ENCODE data around the gene ABHD14A.
A peak's percentile ranks its signal among the peaks of the same experiment; 100 is the strongest.
"Not testable (repeated sequence)": the region's sequence is repeated elsewhere in the genome, so short reads cannot be mapped to it uniquely, and the experiment has no call there.

Gene ABHD14A

DNA sequence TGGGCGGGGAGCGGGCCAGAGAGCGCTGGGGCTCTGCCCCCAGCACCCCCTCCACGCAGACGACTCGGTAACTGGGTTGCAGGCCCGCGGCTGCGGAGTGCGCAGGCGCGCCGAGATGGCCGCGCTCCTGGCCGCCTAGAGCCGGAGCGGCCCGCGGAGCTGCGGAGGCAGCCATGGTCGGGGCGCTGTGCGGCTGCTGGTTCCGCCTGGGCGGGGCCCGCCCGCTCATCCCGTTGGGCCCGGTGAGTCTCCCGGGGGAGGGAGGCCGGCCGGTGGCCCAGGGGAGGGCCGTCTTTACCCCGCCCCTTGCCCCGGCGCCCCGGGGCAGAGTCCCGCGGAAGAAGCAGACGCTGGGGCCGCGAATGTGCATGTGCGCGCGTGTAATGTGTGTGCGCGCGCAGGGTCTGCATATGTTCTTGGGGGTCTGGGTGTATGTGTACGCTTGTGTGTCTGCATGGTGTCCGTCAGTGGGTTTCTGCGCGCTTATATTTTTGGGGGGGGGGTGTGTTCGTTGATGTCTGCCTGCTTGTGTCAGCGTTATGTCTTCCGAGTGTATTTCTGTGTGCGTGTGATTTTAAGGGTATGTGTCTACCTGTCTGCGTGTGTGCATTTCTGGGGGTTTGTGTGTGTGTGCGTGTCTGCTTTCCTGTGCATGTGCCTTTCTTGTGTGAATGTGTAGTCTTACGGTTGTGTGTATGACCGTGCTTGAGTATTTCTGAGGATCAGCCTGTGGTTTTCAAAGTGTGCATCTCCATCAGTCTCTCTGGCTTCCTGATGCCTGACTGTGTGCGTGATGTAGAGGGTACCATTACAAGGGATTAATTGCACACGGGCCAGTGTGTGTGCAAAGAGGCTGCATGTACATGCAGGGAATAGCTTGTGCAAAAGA lies at the start of gene ABHD14A:
ABHD14A (plus strand) TSS at position 102 of the 889 bp plus-strand sequence; CDS start at position 174, 72 bp downstream.
- peak; percentile 86 for DNase-seq (ENCODE audit: low read depth, low spot score)

DNA sequence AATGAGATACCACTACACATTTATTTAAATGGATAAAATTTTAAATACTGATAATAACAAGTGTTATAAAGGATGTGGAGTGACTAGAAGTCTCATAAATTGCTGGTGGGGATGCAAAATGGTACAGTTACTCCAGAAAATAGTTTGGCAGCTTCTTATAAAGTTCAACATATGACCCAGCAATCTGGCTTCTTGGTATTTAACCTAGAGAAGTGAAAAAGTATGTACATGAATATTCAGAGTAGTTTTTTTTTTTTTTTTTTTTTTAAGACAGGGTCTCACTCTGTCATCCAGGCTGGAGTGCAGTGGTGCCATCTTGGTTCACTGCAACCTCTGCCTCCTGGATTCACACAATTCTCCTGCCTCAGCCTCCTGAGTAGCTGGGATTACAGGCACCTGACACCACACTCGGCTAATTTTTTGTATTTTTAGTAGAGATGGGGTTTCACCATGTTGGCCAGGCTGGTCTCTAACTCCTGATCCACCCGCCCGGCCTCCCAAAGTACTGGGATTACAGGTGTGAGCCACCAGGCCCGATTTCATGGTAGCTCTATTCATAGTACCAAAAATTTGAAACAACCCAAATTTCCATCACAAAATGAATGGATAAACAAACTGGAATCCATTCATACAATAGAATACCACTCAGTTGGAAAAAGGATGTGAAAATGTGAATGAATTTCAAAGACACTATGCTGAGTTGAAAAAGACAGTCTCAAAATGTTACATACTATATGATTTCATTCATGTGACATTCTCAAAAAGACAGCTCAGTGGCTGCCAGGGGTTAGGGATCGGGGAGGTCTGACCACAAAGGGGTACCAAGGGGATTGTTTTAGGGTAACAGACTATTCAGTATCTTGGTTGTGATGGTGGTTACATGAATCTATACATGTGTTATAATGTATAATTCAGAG lies 47.5 kb upstream of the ABHD14A start:
- no peak for DNase-seq (ENCODE audit: low read depth, low spot score)

DNA sequence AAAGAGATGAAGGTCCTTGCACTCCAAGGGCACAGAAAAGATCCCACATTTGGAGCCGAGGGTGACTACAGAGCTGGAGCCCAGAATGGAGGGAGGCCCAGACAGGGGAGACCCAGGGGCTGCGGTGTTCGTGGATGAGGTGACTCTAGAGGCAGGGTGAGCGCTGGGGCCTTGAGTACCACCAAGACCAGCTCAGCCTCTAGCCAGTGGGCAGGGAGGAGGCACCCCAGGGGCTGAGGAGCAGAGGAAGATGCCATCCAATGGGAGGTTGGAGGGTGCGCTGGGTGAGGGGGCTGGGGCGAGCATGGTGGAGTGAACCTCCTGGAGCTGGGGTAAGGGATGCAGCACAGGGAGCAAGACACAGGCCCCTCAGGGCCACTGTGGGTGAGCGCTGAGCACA lies 46.4 kb upstream of the ABHD14A start:
- no peak for DNase-seq (ENCODE audit: low read depth, low spot score)

DNA sequence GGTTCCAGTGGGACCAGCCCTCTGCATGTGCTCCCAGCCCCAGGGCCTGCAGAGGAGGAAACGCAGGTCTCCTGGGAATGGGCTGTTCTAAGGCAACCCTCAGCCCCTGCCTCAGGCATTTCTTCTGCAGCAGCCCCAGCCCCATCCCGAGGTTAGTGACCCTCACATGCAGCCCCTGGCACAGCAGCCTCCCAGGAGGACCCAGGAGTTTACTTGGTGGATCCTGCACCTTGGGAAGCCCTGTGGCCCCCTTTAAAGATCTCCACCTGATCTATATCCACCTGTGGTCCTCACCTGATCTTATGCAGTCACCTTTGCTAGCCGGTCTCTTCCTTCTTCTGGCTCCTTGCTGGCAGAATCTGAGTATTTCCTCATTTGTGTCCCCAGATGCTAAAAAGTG lies 45.9 kb upstream of the ABHD14A start:
- not testable (repeated sequence) for DNase-seq (ENCODE audit: low read depth, low spot score)

DNA sequence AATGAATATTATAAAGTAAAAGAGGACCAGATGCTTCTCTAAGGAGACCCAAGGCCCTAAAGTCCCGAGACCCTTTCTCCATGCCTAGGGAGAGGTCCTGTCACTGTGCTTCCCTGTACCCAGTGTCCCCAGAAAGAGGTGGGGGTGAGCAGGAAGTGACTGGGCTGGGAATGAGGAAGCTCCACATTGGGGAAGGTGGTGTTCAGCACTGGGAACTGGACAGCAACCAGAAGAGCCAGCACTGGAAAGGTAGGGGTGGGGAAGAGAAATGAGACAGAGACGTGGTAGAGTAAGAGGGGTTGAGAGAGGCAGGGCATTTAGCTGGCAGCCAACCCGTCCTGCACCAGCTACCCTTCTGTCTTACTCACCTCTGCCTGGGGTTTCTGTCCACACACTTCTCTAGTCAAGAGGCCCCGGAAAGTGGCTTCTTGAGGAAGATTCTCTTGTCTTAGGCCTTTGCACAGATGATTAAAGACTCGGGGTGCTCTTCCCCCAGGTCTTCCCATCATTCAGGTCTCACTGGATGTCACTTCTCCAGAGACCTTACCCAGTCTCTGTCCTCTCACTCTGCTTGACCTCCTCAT lies 45.4 kb upstream of the ABHD14A start:
- DNase-seq (ENCODE audit: low read depth, low spot score): peak; percentile 29

DNA sequence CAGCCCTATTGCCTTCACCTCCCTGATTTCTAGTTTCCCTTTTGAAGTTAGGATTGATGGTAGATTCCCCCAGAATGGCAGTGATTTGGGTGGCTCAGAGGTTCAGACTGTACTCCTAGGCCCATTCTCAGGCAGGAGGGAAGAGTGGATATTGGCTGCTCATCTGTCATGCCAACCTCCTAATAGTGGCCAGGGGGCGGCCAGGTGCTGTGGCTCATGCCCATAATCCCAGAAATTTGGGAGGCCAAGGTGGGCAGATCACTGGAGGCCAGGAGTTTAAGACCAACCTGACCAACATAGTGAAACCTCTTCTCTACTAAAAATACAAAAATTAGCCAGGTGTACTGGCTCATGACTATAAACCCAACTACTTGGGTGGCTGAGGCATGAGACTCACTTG lies 44.4 kb upstream of the ABHD14A start:
- DNase-seq (ENCODE audit: low read depth, low spot score): no peak

DNA sequence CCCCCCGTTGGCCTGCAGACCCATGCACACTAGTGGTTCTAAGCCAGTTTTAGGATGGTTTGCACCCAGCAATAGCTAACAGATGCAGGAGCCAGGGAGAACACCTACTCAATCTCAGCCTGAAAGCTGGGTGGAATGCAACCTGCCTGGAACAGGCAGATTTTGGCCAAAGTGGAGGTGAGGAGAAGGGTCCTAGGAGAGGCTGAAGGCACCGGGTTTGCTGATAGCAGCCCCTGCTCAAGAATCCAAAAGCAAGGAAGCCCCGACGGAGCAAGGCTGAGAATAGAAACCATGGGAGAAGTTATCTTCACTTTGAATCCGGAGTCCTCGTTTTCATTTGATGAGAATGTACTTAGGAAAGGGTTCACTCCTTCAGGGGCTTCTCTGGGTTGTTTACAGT lies 43.1 kb upstream of the ABHD14A start:
- no peak for DNase-seq (ENCODE audit: low read depth, low spot score)

DNA sequence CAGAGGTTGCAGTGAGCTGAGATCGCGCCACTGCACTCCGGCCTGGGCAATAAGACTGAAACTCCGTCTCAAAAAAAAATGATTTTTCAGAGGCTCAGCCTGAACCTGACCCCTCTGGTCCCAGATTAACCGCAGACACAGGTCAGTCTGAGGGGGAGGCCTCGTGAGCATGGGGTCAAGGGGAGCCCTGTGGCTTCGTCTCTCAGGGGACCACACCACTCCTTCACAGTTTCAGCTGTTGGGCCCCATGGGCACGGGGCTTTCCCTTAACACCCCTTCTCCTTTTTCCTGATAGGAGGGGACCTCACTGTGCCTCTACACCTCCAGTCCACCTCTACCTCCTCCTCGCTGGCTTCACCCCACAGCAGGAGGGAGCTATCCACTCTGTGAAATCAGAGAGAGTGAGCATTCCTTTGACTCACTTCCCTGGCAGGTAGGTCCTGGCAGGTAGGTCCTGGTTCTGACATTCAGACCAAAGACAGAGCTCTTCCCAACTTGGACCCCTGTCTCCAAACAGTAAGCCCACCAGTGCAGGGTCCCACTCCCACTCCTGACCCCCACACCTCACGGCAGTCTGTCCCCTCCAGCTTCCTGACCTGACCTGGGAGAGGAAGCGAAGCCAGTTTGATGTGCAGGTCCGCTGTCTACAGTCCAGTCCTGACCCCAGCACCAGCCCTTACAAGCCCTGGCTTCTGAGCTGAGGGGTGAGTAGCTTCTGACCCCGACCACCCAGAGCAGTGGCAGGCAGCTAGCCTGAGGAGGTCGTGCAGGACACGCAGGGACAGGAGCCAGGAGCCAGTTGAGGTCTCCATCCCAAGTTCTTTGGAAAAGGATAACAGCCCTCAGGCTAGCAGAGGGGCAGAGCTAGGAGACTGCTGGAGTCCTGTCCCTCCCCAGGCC lies 42.1 kb upstream of the ABHD14A start:
- no peak for DNase-seq (ENCODE audit: low read depth, low spot score)

DNA sequence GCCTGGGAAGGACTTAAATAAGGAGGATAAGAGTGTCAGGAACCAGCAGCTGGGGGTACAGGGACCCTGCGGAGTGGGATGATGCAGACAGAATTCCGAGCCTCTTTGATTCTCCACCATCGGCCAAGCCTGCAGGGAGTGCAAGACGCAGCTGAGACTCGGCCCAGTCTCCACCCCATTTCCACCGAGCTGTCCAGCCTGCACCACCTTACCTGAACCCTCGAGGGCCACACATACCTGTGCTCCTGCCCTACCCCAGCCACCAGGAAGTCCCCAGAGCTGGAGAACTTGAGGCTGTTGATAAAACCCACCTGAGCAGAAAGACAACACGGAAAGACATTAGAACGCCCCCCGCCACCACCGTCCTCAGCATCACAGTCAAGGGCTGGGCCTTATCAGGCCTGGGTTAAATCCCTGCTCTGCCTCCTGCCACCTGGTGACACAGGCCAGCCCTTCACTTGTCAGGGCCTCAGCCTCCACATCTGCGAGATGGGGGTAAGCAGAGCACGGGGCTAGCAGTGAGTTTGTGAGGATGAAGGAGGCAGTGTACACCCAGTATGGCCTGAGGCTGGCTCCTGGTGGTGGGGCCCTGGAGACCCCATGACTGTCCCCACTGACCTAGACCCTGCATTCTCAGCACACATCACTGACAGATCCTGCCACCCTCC lies 41.3 kb upstream of the ABHD14A start:
- DNase-seq (ENCODE audit: low read depth, low spot score): no peak

DNA sequence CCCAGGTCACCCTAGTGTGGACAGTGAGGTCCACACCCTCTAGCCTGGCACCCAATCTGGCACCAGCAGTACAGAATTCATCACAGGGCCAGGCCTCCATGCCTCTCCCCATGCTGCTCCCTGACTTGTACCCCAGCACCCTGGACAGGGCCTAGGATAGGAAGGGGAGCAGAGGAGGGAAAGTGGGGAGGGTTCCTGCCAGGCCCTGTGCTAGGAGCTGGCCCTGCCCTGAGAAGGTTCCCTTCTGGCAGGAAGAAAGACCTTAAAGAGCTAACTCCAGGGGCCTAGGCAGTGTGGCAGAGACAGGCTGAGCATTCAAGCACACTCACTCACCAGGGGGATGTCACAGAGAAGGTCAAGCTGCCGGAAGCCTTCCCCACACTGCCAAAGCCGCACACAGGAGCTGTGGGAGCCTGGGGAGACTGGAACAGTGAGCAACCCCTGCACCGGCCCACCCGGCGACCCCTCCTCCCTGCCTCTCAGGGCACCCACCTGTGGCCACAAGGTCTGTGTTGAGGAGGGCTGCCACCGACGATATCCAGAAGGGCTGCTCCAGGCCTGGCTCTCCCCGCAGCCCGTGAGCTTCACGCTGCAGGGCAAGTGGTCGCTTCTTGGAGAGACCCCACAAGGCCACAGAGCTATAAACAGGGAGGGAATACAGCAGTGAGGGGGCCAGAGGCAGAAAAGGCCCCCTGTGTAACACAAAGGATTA lies 40.6 kb upstream of the ABHD14A start:
- no peak for DNase-seq (ENCODE audit: low read depth, low spot score)

DNA sequence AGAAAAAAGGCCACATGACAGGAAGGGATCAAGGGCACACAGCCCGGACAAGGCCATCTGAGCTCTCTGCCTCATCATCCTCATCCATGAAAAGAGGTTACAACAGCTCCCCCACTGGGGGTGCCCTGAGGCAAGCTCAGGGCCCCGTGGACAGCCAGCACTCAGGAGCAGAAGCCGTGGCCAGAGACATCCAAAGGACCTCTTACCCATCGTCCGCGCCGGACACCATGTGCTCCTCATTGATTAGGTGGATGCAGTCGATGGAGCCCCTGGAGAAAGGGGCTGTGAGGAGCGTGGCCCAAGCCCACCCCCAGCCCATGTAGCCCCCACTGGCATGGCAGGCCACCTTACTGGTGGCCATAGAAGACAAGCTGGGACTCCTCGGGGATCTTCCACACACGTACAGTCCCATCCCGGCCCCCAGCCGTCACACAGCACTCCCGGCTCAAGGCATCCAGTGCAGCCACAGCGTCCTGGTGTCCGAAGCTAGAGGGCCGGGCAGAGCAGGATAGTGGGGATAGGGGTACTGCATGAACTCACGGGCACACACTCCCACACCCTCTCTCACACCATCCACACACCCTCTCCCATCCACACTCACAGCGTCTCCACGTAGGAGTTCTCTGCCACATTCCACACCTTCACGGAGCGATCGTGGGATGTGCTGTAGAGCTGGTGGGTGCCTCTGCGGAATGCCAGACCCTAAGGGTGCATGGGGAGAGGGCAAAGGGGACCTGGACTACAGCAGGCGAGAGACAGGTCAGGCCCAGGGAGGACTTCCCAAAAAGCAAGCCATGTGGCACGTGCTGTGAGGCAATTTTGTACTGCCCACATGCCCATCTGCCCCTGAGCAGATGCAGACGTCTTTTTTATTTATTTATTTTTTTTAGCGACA lies 39.6 kb upstream of the ABHD14A start:
- no peak for DNase-seq (ENCODE audit: low read depth, low spot score)

DNA sequence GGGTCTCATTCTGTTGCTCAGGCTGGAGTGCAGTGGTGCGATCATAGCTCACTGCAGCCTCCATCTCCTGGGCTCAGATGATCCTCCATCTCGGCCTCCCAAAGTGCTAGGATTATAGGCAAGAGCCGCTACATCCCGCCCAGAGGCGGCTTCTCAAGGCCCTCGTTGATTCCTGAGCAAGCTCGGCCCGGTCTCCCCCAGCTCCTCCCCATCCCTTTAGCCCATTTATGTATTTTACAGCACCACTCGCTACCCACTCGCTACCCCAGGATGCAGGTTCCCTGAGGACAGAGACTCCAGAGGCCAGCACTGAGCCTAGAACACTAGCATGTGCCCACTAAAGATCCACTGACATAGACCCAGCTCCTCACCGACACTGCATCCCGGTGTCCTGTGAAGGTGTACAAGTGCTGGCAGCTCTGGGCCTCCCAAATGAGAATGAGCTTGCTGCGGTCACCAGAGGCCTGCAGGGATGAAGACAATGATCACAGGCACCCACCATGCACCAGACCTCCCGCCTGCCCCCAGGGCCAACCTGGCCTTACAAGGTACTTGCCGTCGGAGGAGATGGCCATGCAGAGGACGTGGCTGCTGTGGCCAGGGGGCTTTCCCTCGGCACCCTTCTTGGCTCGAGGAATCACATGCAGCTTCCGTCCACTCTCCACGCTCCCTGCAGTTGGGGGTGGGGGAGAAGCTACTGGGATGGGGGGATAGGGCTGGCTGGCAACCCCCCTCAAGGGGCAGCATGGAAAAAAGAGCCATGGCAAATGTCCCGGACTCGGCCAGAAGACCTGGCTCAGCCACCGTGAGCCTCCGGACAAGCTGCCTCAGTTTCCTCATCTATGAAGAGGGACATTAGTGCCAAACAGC lies 38.7 kb upstream of the ABHD14A start:
- no peak for DNase-seq (ENCODE audit: low read depth, low spot score)

DNA sequence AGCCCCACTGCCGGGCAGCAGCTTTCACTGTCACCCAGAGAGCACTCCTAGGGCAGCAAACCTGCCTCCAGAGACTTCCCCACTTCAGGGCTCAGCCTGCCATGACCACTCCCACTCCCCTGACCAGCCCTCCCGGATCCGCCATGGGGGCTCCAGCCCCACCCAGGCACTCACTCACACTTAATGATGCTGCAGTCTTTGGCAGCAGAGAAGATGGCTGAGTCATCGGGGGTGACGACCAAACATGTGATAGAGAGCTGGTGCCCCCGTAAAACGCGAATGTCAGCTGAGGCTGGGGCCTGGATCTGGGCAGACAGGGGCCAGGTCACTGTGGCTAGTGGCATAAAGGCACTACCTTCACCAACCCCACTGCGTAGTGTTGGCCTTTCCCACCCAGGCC lies 37.9 kb upstream of the ABHD14A start:
- peak; percentile 17 for DNase-seq (ENCODE audit: low read depth, low spot score)

DNA sequence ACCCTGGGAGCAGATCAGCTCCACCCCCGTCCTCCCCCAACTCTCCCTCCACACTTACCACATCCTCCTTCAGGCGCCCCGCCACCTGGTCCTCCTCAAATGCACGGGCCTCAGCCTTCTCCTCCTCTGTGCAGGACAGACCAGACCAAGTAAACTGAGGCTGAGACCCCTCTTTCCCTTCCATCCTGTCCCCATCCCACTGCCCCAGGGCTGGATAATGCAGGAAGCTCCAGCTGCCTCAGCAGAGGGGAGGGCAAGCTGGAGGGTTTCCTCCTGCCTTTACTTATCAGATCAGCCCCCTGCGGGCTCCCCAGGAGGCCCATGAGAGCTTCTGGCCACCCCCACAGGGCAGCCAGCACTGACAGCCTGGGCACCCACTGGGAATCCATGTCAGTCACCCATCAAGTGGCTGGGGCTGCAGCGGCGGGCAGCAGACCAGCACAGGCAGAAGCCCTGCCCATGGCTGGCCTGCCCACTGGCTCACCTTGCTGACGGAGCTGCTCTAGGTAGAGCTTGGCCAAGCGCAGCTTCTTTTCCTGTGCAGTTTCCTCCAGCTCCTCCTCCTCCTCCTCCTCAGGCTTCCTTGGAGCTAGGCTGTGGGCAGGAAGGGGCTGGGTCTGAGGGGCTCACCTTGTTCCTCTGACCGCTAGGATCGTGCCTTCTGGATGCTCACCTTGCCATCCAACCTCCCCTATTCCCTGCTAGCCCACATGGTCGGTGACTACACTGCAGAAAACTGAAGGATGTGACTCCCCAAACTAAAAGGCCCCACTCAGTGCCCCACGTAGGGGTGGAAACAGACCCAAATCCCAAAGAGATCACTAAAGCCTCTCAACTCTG lies 37.0 kb upstream of the ABHD14A start:
- no peak for DNase-seq (ENCODE audit: low read depth, low spot score)

DNA sequence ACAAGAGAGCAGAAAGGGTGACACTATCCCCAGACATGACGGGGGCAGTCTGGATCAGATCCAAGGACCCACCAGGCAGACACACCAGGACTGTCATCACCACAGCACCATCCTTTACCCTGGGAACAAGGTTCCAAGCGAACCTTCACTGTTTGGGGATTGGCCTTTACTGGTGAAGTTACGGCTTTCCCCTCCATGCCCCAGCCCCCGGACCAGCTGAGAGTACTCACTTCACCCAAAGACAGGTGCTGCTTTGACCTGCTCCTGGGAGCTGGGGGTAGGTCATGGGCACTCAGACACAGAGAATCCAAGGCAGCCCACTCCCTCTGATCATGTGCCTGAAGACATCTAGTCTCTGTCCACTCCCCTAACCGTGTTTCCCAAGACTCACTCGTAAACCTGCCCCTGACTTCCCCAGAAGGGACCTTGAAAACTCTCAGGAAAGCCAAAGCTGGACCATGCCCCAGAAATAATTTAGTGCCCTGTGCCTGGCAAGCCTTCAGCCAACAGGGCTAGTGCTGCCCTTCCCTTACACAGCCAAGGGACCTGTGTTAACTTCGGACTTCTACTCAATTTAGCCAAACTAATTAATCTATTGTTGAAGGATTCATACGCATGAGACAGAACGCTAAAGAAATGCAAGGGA lies 36.0 kb upstream of the ABHD14A start:
- no peak for DNase-seq (ENCODE audit: low read depth, low spot score)

DNA sequence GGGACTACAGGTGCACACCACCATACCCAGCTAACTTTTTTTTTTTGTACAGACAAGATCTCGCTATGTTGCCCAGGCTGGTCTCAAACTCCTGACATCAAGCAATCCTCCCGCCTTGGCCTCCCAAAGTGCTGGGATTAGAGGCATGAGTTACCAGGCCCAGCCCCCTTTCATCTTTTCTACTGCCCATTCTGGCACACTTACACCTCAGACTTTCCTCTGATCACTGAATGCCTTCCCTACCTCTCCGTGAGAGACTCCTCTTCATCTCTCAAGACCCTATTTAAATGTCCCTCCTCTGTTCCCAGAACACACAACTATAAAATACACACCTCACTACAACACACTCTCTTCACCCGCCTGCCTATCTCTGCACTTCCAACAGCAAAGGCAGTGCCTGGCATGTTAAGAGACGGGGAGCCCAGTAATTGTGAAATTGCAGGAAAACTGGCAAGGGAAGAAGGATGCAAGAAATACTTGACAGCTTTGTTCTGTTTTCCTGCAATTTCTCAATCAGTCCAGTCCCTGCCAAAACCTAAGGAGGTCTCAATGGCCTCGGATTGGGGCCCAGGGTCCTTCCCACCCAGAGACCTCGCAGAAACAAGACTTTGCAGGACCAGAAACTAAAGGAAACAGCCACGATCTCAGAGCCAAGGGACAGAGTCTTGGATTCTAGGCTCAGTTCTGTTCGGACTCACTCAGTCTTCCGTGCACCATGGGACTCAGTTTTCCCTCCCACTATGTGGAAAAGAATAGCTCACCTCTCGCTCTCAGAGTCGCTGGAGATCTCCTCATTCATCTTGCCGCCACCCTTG lies 34.0 kb upstream of the ABHD14A start:
- DNase-seq (ENCODE audit: low read depth, low spot score): peak; percentile 31

Measured in astrocyte of the hippocampus (primary cell).